Body of pancreas (tissue), 4 donors: ENCODE measurements around the gene BCR.

Experiments
- POLR2A ChIP-seq, 3 donors: fragments of 450-650 bp; IDR thresholded peaks; one replicate each; pipeline ENCODE4 v1.6.1; 2016; ENCODE audit warnings: antibody characterized with exemption in 3 of 3, mild to moderate bottlenecking in 2 of 3
- TF ChIP-seq, protein P1 (sequence below), 7 experiments: fragments of 450-650 bp in 4 of 7; fragments of 200-600 bp in 3 of 7; sonication (generic) in 3 of 7; IDR thresholded peaks; one replicate each; pipeline ENCODE4 v1.5.1; 2016 to 2019; ENCODE audit warnings: antibody characterized with exemption in 7 of 7

DNA sequence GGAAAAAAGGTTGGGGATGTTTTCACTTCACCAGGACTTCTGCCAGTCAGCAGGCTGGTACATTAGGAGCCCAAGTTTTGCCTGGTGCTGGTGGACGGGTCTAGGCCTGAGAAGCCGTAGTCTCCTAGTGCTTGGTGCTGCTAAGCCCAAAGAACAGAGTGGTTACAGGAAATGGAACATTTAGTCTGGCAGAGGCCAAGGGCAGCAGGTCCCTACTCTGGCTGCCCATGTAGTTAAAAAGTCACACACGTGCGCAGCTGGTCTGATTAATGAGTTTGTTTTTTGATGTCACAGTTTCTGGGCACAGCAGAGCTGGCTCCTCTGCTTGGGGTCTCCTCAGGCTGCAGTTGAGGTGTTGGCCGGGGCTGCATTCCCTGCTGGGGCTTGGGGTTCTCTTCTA is 20.6 kb downstream of the BCR start:
- TF ChIP-seq, protein P1, sequence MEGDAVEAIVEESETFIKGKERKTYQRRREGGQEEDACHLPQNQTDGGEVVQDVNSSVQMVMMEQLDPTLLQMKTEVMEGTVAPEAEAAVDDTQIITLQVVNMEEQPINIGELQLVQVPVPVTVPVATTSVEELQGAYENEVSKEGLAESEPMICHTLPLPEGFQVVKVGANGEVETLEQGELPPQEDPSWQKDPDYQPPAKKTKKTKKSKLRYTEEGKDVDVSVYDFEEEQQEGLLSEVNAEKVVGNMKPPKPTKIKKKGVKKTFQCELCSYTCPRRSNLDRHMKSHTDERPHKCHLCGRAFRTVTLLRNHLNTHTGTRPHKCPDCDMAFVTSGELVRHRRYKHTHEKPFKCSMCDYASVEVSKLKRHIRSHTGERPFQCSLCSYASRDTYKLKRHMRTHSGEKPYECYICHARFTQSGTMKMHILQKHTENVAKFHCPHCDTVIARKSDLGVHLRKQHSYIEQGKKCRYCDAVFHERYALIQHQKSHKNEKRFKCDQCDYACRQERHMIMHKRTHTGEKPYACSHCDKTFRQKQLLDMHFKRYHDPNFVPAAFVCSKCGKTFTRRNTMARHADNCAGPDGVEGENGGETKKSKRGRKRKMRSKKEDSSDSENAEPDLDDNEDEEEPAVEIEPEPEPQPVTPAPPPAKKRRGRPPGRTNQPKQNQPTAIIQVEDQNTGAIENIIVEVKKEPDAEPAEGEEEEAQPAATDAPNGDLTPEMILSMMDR (IDR thresholded peaks at IDR 0.05) = no peak
- peak in 2 of 3 donors; percentile 31 to 35 for TF ChIP-seq POLR2A (IDR thresholded peaks at IDR 0.05)
